Astrocyte (in vitro differentiated cells and primary cell): ENCODE data around the gene MYCBP2.

Experiments used
- EZH2 ChIP-seq: IDR thresholded peaks from 2 replicates; pipeline ENCODE4 v1.6.1; 2012; ENCODE audit warnings: mild to moderate bottlenecking, low read length, inconsistent platforms; ENCODE audit not compliant: insufficient read depth
- TF ChIP-seq, protein P1 (sequence below): IDR thresholded peaks from 2 replicates; pipeline ENCODE4 v1.5.1; 2011; ENCODE audit warnings: low read depth, mild to moderate bottlenecking, inconsistent platforms, low read length, moderate library complexity; ENCODE audit not compliant: insufficient read depth

- TF ChIP-seq, protein P1, sequence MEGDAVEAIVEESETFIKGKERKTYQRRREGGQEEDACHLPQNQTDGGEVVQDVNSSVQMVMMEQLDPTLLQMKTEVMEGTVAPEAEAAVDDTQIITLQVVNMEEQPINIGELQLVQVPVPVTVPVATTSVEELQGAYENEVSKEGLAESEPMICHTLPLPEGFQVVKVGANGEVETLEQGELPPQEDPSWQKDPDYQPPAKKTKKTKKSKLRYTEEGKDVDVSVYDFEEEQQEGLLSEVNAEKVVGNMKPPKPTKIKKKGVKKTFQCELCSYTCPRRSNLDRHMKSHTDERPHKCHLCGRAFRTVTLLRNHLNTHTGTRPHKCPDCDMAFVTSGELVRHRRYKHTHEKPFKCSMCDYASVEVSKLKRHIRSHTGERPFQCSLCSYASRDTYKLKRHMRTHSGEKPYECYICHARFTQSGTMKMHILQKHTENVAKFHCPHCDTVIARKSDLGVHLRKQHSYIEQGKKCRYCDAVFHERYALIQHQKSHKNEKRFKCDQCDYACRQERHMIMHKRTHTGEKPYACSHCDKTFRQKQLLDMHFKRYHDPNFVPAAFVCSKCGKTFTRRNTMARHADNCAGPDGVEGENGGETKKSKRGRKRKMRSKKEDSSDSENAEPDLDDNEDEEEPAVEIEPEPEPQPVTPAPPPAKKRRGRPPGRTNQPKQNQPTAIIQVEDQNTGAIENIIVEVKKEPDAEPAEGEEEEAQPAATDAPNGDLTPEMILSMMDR: no peak
- no peak for TF ChIP-seq EZH2
These were observed 16.2 kb downstream of the MYCBP2 start for GRCh38 chr13:77310579-77311279.
